ENCODE data around the gene ANAPC4. TPM values are rescaled to one million over a fixed set of nuclear protein-coding genes. Genes with fewer than 3 reads are reported as not detected.

Gene ANAPC4
- total RNA-seq, 1 donor from 2014 or later = 33.8 TPM

DNA sequence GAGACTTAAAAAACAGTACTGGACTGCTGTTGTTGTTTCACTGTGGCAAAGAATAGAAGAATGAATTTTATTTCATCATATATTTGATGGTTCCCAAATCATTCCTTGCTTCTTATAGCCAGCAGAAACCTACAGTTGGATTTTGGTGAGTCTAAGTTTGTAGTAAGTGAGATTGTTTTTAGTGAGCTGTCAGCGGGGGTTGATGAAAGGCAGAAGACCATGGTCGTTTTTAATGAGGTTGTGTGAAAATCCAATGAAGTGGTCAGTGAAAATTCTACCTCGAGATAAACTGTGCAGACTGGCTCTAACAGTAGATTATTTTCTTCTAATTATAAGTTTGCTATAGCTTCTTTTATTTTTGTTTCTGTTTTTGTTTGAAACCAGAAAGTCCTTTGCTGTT, 36.2 kb downstream of the ANAPC4 start:
- H3K27me3 ChIP-seq (ENCODE audit: low read depth) = no peaks in the 10 kb centered on the region
- H3K36me3 ChIP-seq = peaks cover 100% of the 10 kb centered on the region
- no peaks in the 10 kb centered on the region for H3K4me1 ChIP-seq
- no peak overlapping the region for H3K27ac ChIP-seq
- ATAC-seq (no peak), DNase-seq (no peak)
- TF ChIP-seq, protein P1, sequence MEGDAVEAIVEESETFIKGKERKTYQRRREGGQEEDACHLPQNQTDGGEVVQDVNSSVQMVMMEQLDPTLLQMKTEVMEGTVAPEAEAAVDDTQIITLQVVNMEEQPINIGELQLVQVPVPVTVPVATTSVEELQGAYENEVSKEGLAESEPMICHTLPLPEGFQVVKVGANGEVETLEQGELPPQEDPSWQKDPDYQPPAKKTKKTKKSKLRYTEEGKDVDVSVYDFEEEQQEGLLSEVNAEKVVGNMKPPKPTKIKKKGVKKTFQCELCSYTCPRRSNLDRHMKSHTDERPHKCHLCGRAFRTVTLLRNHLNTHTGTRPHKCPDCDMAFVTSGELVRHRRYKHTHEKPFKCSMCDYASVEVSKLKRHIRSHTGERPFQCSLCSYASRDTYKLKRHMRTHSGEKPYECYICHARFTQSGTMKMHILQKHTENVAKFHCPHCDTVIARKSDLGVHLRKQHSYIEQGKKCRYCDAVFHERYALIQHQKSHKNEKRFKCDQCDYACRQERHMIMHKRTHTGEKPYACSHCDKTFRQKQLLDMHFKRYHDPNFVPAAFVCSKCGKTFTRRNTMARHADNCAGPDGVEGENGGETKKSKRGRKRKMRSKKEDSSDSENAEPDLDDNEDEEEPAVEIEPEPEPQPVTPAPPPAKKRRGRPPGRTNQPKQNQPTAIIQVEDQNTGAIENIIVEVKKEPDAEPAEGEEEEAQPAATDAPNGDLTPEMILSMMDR (IDR thresholded peaks at IDR 0.05) = no peak
- no peaks in the 10 kb centered on the region for H3K9me3 ChIP-seq
- intact Hi-C loops (cut with DNase I) = no loop called here
- no peak overlapping the region for H3K4me3 ChIP-seq

DNA sequence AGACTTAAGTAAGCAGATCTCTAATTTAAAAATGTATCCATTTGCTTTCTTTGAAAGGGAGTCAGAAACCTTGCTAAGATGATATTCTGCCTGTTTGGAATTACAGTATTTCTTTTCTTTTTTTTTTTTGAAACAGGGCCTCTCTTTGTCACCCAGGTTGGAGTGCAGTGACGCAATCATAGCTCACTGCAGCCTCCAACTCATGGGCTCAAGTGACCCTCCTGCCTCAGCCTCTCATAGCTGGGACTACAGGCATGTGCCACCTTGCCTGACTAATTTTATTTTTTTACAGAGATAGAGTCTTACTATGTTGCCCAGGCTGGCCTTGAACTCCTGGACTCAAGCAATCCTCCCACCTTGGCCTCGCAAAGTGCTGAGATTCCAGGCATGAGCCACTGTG, 40.0 kb downstream of the ANAPC4 start:
- TF ChIP-seq, protein P1 (IDR thresholded peaks at IDR 0.05) = no peak
- intact Hi-C loops (cut with DNase I) = no loop called here
- Histone ChIP-seq H3K36me3 (peaks cover 76% of the 10 kb centered on the region), H3K27ac (no peak overlapping the region), H3K4me1 (peaks cover 6% of the 10 kb centered on the region), H3K27me3 (ENCODE audit: low read depth) (no peaks in the 10 kb centered on the region), H3K9me3 (no peaks in the 10 kb centered on the region), H3K4me3 (no peak overlapping the region)
- DNase-seq (no peak), ATAC-seq (no peak)

DNA sequence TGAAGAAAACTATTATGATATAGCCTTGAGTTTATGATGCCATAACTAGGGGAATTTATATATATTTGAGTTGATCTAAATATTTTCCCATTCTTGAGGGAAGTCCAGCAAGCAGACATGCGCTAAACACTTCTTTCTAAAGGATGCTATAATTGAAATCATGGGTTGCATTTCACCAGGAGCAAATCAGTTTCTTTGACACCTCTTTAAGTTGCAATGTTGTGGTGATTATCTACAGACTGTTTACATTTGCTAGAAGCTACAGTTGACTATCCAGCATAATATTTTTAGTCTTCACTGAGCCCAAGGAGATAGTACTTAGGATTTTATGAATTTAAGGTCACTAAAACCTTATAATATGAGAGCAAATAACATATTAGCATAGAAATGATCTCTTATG, 43.9 kb downstream of the ANAPC4 start:
- Histone ChIP-seq H3K27ac (no peak overlapping the region), H3K4me1 (peaks cover 12% of the 10 kb centered on the region), H3K36me3 (peaks cover 40% of the 10 kb centered on the region), H3K4me3 (no peak overlapping the region), H3K27me3 (ENCODE audit: low read depth) (no peaks in the 10 kb centered on the region), H3K9me3 (no peaks in the 10 kb centered on the region)
- intact Hi-C loops (cut with DNase I) = no loop called here
- TF ChIP-seq, protein P1 (IDR thresholded peaks at IDR 0.05) = no peak
- DNase-seq (no peak), ATAC-seq (no peak)

DNA sequence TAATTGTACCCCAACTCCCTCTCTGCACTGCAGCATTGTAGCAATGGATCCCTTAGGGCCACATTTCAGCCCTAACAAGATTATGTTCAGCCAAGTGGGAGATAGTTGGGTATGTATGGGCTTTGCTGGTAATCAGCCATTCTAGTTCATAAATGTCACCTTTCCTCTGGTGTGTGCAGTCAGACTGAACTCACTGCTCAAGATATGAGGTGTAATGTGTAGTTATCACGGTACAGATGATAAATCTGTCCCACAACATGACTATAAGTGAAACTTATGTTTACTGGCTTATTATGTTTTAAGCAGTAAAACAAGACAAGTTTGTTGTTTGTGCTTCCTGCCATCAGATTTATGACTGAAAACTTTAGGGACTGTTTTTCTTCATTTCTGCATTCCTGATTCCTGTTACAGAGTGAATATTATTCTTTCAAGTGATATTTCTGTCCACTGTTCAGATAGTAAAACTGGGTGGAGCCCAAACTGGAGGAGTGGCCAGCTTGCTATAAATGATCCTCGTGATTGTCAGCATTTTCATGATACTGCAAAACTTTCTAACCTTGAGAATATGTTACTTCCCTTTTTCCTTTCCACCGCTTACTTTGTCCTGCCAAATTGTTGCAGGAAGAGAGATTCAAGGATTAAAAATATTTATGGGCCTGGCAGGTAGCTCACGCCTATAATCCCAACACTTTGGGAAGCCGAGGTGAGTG, 44.9 kb downstream of the ANAPC4 start:
- H3K27ac ChIP-seq = no peak overlapping the region
- no peaks in the 10 kb centered on the region for H3K27me3 ChIP-seq (ENCODE audit: low read depth)
- peaks cover 29% of the 10 kb centered on the region for H3K36me3 ChIP-seq
- H3K4me3 ChIP-seq = no peak overlapping the region
- no peak for DNase-seq
- no peak for ATAC-seq
- peaks cover 12% of the 10 kb centered on the region for H3K4me1 ChIP-seq
- no peaks in the 10 kb centered on the region for H3K9me3 ChIP-seq
- intact Hi-C loops (cut with DNase I) = no loop called here
- TF ChIP-seq, protein P1 (IDR thresholded peaks at IDR 0.05) = no peak

DNA sequence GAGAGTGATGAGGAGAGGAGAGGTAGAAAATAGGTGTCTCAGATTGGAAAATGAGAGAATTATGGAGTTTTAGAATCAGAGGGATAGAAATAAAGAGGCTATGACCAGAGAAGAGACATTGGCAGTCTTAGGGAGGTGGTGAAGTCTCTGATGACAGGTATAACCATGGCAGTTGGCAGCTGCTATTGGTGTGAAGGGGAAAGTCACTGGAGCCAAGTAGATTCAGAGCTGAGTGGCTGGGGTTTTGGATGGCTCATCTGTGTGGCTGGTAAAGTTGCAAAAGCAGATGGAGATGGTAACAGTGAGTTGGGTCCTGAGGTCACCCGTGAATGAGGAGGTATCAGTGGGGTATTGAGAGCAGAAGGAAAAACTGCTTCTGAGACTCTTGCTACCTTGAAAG, 46.5 kb downstream of the ANAPC4 start:
- Histone ChIP-seq H3K27me3 (ENCODE audit: low read depth) (no peaks in the 10 kb centered on the region), H3K36me3 (peaks cover 13% of the 10 kb centered on the region), H3K4me1 (peaks cover 12% of the 10 kb centered on the region), H3K4me3 (no peak overlapping the region), H3K27ac (no peak overlapping the region), H3K9me3 (no peaks in the 10 kb centered on the region)
- DNase-seq (no peak), ATAC-seq (no peak)
- TF ChIP-seq, protein P1 (IDR thresholded peaks at IDR 0.05) = no peak
- intact Hi-C loops (cut with DNase I) = no loop called here
